SU-DHL-6 (cell line): ENCODE measurements around the gene ANKRD44.

Source experiments
- H2AFZ ChIP-seq: fragments of 200-600 bp; sonication (generic); 2 replicates; pipeline ENCODE4 v1.6.1; 2014; ENCODE audit warnings: low read depth, mild to moderate bottlenecking, moderate library complexity, mixed read lengths, antibody characterized with exemption, low read length; ENCODE audit not compliant: severe bottlenecking
- H3F3A ChIP-seq: fragments of 200-600 bp; shearing (Covaris generic); 2 replicates; pipeline ENCODE4 v1.6.0; 2016; ENCODE audit warnings: antibody characterized with exemption, mild to moderate bottlenecking; ENCODE audit not compliant: insufficient read depth
- H3K27ac ChIP-seq: fragments of 200-600 bp; sonication (generic); 2 replicates; pipeline ENCODE4 v1.5.1; 2016; ENCODE audit warnings: low read depth, mild to moderate bottlenecking, low read length, moderate library complexity, mixed read lengths
- H3K27me3 ChIP-seq: fragments of 200-600 bp; sonication (generic), shearing (Covaris generic); 2 replicates; pipeline ENCODE4 v1.6.0; 2014; ENCODE audit warnings: mild to moderate bottlenecking, low read length
- H3K36me3 ChIP-seq: fragments of 200-600 bp; sonication (generic); 2 replicates; pipeline ENCODE4 v1.6.1; 2014; ENCODE audit warnings: mild to moderate bottlenecking, low read length, mixed read lengths
- H3K4me2 ChIP-seq: fragments of 300-600, 200-600 bp; shearing (Covaris generic), sonication (generic); 2 replicates; pipeline ENCODE4 v1.6.0; 2014; ENCODE audit warnings: low read length, low read depth, mild to moderate bottlenecking; ENCODE audit not compliant: poor library complexity, severe bottlenecking
- H3K4me3 ChIP-seq: fragments of 200-600 bp; sonication (generic); 2 replicates; pipeline ENCODE4 v1.5.1; 2014; ENCODE audit warnings: antibody characterized with exemption, low read length, mild to moderate bottlenecking, mixed read lengths; ENCODE audit not compliant: insufficient read depth, poor library complexity, severe bottlenecking
- H3K79me2 ChIP-seq: fragments of 200-600 bp; sonication (generic); 2 replicates; pipeline ENCODE4 v1.6.1; 2014; ENCODE audit warnings: mild to moderate bottlenecking, low read length, moderate library complexity; ENCODE audit not compliant: insufficient read depth
- H3K9ac ChIP-seq: fragments of 200-600 bp; sonication (generic); 2 replicates; pipeline ENCODE4 v1.7.0; 2014; ENCODE audit warnings: mild to moderate bottlenecking, low read length
- H3K9me2 ChIP-seq: fragments of 200-600 bp; sonication (generic); replicated peaks from 2 replicates; pipeline ENCODE4 v1.6.1; 2014; ENCODE audit warnings: low read length; ENCODE audit not compliant: insufficient read depth
- H3K9me3 ChIP-seq: fragments of 200-600 bp; sonication (generic); 2 replicates; pipeline ENCODE4 v1.6.1; 2014; ENCODE audit warnings: low read length, mixed read lengths; ENCODE audit not compliant: insufficient read depth
- H4K20me1 ChIP-seq: fragments of 200-600 bp; sonication (generic); 2 replicates; pipeline ENCODE4 v1.6.1; 2014; ENCODE audit warnings: low read depth, mild to moderate bottlenecking, antibody characterized with exemption, low read length, moderate library complexity, mixed read lengths
- CTCF ChIP-seq: fragments of 200-600 bp; sonication (generic); IDR thresholded peaks from one replicate; pipeline ENCODE4 v1.5.1; 2017; ENCODE audit warnings: antibody characterized with exemption, mild to moderate bottlenecking, low read length, moderate library complexity; ENCODE audit not compliant: insufficient read depth, poor library complexity, severe bottlenecking
- EZH2phosphoT487 ChIP-seq: fragments of 200-600 bp; sonication (generic), shearing (Covaris generic); conservative IDR thresholded peaks from 2 replicates; pipeline ENCODE4 v1.6.1; 2018; ENCODE audit warnings: mild to moderate bottlenecking, antibody characterized with exemption, low read length, moderate library complexity, mixed read lengths

ANKRD44 gene

GRCh38 chr2:197007716-197008628 is 302.6 kb downstream of the ANKRD44 start:
- Histone ChIP-seq H3F3A (no peaks in the 10 kb centered on the region), H2AFZ (no peak overlapping the region), H3K4me3 (no peak overlapping the region), H3K9ac (no peak overlapping the region), H3K9me3 (no peaks in the 10 kb centered on the region), H3K79me2 (no peaks in the 10 kb centered on the region), H3K9me2 (no peaks in the 10 kb centered on the region), H4K20me1 (no peaks in the 10 kb centered on the region), H3K4me2 (no peak overlapping the region), H3K27me3 (no peaks in the 10 kb centered on the region), H3K36me3 (peaks cover 5% of the 10 kb centered on the region; the same call in 1 of the 2 replicates), H3K27ac (no peak overlapping the region)
- no peak for TF ChIP-seq CTCF
- no peak for TF ChIP-seq EZH2phosphoT487

GRCh38 chr2:197001921-197002320 is 308.7 kb downstream of the ANKRD44 start:
- H3K27ac ChIP-seq: no peak overlapping the region
- H3K79me2 ChIP-seq: no peaks in the 10 kb centered on the region
- H3K9me2 ChIP-seq: no peaks in the 10 kb centered on the region
- H3K4me2 ChIP-seq: no peak overlapping the region
- no peaks in the 10 kb centered on the region for H3K27me3 ChIP-seq
- peaks cover 5% of the 10 kb centered on the region; the same call in 1 of the 2 replicates for H3K36me3 ChIP-seq
- no peak overlapping the region for H3K4me3 ChIP-seq
- no peaks in the 10 kb centered on the region for H4K20me1 ChIP-seq
- TF ChIP-seq CTCF: no peak
- TF ChIP-seq EZH2phosphoT487: no peak
- H3K9ac ChIP-seq: no peak overlapping the region
- H3F3A ChIP-seq: no peaks in the 10 kb centered on the region
- no peaks in the 10 kb centered on the region for H3K9me3 ChIP-seq
- no peak overlapping the region for H2AFZ ChIP-seq

- Histone ChIP-seq H4K20me1 (no peaks in the 10 kb centered on the region), H3K9me2 (no peaks in the 10 kb centered on the region), H3K27me3 (no peaks in the 10 kb centered on the region), H3K27ac (no peak overlapping the region), H2AFZ (no peak overlapping the region), H3K9me3 (no peaks in the 10 kb centered on the region), H3K9ac (no peak overlapping the region), H3F3A (0 out of 2 replicates have a peak, but pooled peaks cover 2% of the 10 kb centered on the region), H3K4me3 (no peak overlapping the region), H3K4me2 (no peak overlapping the region), H3K79me2 (no peaks in the 10 kb centered on the region), H3K36me3 (no peaks in the 10 kb centered on the region; the same call in 1 of the 2 replicates)
- no peak for TF ChIP-seq CTCF
- no peak for TF ChIP-seq EZH2phosphoT487
Measured at GRCh38 chr2:196995757-196996314, 314.7 kb downstream of the ANKRD44 start.
